Measurements from ENCODE around the gene RALGAPA2.

DNA sequence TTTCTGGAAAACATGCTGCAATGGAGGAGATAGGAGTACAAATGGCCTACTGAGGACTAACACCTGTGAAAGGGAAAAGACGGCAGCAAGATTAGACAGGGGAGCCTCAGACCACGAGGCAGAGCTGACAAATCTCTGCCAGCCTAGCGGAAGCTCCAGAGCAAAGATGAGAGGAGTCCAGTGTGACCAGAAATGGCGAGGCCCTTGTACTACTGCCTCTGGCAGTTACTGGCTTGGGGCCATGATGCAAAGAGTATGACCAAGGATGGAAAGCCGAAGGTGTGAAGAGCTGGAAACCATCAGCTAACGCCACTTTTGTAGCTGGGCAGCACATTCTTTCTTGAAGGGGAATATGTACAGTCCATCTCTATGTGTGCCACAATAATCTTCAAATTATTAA is 55.4 kb downstream of the RALGAPA2 start:
- TF ChIP-seq POLR2AphosphoS5 (IDR thresholded peaks at IDR 0.05; ENCODE audit: low read depth, low read length), result no peak
- TF ChIP-seq, protein P1, sequence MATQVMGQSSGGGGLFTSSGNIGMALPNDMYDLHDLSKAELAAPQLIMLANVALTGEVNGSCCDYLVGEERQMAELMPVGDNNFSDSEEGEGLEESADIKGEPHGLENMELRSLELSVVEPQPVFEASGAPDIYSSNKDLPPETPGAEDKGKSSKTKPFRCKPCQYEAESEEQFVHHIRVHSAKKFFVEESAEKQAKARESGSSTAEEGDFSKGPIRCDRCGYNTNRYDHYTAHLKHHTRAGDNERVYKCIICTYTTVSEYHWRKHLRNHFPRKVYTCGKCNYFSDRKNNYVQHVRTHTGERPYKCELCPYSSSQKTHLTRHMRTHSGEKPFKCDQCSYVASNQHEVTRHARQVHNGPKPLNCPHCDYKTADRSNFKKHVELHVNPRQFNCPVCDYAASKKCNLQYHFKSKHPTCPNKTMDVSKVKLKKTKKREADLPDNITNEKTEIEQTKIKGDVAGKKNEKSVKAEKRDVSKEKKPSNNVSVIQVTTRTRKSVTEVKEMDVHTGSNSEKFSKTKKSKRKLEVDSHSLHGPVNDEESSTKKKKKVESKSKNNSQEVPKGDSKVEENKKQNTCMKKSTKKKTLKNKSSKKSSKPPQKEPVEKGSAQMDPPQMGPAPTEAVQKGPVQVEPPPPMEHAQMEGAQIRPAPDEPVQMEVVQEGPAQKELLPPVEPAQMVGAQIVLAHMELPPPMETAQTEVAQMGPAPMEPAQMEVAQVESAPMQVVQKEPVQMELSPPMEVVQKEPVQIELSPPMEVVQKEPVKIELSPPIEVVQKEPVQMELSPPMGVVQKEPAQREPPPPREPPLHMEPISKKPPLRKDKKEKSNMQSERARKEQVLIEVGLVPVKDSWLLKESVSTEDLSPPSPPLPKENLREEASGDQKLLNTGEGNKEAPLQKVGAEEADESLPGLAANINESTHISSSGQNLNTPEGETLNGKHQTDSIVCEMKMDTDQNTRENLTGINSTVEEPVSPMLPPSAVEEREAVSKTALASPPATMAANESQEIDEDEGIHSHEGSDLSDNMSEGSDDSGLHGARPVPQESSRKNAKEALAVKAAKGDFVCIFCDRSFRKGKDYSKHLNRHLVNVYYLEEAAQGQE (IDR thresholded peaks at IDR 0.05; ENCODE audit: insufficient read depth in 1 of 2, low read depth in 2 of 2, low read length in 1 of 2), result no peak
- TF ChIP-seq, protein P2, sequence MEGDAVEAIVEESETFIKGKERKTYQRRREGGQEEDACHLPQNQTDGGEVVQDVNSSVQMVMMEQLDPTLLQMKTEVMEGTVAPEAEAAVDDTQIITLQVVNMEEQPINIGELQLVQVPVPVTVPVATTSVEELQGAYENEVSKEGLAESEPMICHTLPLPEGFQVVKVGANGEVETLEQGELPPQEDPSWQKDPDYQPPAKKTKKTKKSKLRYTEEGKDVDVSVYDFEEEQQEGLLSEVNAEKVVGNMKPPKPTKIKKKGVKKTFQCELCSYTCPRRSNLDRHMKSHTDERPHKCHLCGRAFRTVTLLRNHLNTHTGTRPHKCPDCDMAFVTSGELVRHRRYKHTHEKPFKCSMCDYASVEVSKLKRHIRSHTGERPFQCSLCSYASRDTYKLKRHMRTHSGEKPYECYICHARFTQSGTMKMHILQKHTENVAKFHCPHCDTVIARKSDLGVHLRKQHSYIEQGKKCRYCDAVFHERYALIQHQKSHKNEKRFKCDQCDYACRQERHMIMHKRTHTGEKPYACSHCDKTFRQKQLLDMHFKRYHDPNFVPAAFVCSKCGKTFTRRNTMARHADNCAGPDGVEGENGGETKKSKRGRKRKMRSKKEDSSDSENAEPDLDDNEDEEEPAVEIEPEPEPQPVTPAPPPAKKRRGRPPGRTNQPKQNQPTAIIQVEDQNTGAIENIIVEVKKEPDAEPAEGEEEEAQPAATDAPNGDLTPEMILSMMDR (IDR thresholded peaks at IDR 0.05), result no peak

All from Panc1 (cell line).